GM13977 (cell line): Measurements from ENCODE around the gene ZNF576.

Experiments used
- DNase-seq: peaks from one replicate; pipeline ENCODE4 v3.0.0; 2012; ENCODE audit warnings: low spot score
- in situ Hi-C: fragments of 300-500 bp; cut with MboI; formaldehyde crosslinking; loops from one replicate; pipeline ENCODE4 v1.12.0; 2022; ENCODE audit warnings: low sequenced_read_pairs, low pct_unique_long_range_greater_than_20kb, mixed read lengths, inconsistent platforms; ENCODE audit not compliant: unreplicated experiment
- TF ChIP-seq, protein P1 (sequence below): IDR thresholded peaks from 2 replicates; pipeline ENCODE4 v1.5.1; 2012; ENCODE audit warnings: mild to moderate bottlenecking, control low read depth; ENCODE audit not compliant: insufficient read depth; ENCODE audit errors: extremely low read depth, missing control alignments

The ZNF576 gene

DNA sequence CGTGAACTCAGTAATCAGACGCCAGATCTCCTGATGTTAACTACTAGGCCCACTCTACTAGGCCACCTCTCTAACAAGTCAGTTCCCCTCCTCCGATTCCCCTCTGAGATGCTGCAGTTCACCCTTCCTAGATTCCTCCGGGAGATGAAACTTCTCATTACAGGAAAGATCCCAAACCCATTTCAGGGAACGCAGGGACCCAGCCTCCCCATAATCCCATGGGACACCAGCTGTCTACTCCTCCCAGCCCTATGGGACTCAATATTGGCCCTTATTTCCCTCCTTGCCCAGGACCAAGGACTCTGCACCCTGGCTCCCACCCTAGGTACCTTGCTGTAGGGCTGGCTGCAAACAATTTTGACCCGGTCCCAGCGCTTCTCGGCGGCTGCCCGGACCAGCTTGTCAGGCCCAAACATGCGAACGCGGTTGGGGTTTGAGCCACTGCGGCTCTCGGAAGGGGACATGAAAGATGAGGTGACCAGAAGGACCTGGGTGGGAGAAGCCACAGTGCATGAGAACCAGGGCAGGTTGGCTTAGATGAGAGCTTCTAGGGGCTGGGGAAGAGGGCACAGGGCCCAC, 42.0 kb upstream of the ZNF576 start:
- in situ Hi-C loops: no loop called here
- TF ChIP-seq, protein P1, sequence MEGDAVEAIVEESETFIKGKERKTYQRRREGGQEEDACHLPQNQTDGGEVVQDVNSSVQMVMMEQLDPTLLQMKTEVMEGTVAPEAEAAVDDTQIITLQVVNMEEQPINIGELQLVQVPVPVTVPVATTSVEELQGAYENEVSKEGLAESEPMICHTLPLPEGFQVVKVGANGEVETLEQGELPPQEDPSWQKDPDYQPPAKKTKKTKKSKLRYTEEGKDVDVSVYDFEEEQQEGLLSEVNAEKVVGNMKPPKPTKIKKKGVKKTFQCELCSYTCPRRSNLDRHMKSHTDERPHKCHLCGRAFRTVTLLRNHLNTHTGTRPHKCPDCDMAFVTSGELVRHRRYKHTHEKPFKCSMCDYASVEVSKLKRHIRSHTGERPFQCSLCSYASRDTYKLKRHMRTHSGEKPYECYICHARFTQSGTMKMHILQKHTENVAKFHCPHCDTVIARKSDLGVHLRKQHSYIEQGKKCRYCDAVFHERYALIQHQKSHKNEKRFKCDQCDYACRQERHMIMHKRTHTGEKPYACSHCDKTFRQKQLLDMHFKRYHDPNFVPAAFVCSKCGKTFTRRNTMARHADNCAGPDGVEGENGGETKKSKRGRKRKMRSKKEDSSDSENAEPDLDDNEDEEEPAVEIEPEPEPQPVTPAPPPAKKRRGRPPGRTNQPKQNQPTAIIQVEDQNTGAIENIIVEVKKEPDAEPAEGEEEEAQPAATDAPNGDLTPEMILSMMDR: no peak
- no peak for DNase-seq

DNA sequence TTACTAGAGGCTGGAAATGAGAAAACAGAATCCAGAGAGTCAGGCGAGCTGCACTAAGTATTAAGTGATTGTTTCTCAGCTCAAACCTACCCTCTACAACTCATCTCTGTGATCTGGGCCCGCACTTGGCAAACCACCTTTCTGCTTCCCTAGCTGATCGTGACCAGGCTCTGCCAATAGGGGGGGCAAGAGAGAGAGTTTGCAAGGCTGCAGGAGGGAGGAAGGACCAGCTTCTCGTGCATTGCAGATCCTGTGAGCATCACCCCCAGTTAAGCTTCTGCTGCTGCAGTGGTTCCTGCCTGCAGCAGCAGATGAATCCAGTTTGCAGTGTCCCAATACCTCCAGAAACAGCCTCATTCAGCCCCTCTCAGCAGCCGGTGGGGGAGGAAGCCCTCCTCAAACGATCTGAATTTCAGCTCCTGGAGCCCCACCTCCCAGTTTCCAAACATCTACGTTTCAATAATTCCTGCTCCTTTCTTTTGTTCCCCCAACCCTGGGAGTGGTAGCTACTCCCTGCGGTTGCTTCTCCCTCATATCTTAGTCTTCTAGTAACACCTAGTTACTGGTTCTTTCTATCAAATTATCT, 41.1 kb upstream of the ZNF576 start:
- in situ Hi-C loops: no loop called here
- DNase-seq: peak; percentile 83
- TF ChIP-seq, protein P1: peak; percentile 84

DNA sequence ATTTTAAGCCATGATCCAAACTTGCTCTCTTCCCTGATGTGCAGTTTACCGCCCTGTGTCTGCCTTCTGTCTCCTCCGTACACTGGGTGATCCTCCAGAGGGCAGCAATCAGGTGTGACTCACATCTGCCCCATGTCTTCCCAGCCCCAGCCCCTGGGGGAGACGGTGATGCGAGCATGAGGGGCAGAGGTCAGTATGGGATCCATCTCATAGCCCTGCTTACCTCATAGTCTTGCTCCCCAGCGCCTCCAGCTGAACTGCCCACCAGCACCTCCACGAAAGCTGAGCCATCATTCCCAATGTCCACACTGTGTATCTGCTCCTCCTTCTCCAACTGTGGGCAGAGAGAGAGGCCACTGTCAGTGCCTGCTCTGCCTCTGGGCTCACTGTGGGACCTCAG, 35.7 kb upstream of the ZNF576 start:
- TF ChIP-seq, protein P1: no peak
- no peak for DNase-seq
- in situ Hi-C loops: no loop called here

DNA sequence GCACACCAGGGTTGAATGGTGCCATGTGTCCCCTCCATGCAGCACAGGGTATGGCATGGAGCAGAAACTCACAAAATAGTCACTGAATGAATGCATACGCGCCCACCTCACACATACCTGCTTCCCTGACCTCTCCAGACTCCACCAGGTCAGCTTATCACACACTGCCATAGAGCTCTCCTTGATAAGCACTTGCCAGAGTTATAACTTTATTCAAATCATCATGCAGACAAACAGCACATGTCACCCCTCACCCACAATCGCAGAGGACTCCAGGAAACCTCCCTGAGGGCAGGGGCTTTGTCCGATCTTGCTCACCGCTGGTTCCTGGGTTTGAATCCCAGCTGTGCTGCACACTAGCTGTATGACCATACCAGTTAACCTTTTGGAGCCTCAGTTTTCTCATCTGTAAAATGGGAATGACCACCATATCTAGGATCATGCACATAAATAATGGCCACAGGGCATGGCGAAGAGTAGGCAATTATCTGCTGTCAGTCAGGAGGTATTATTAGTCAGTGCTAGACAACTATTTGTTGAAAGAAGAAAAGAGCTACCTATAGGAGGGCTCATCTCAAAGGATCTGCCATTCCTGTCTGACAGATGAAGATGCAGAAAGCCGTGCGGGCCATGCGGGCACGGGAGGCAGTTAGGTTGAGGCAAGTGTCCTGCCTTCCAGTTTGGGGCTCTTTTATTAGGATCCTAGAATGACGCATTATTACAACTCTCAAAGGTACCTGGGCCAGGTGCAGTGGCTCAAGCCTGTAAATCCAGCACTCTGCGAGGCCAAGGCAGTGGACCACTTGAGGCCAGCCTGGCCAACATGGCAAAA, 35.0 kb upstream of the ZNF576 start:
- TF ChIP-seq, protein P1: no peak
- in situ Hi-C loops: no loop called here
- DNase-seq: no peak

DNA sequence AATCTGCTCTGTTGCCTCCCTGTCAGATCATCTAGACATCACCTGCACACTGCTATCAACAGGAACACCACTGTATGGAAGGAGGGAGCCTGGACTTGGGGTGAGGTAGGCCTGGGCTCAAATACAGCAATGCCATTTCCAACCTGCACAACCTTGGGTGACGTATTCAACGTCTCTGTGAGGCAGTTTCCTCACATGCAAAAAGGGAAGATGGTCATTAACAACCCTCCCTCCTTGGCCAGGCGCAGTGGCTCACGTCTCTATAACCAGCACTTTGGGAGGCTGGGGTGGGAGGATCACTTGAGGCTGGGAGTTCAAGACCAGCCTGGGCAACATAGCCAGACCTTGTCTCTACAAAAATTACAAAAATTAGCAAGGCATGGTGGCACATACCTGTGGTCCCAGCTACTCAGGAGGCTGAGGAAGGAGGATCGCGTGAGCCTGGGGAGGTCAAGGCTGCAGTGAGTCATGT, 34.1 kb upstream of the ZNF576 start:
- in situ Hi-C loops: no loop called here
- TF ChIP-seq, protein P1: no peak
- DNase-seq: no peak

DNA sequence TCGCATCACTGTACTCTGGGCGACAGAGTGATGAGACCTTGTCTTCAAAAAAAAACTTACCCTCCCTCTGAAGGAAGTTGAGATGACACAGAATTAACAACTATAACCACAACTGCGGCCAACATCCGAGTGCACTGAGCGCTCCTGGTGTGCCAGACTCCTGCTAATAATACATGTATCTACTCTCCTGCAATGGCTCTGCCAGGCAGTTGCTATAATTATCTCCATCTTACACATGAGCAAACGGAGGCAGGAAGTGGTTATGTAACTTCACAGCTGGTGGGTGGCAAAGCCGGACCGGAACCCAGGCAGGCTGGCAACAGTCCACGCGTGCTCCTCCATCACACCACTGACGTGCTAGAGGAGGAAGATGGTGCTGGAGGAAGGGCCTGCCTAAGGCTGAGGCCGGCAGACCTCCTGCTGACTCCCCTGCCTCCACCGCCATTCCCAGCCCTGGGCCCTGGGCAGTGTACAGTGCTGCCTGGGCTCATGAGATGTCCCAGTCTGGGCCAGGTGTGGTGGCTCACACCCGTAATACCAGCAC, 33.6 kb upstream of the ZNF576 start:
- in situ Hi-C loops: no loop called here
- TF ChIP-seq, protein P1: no peak
- peak; percentile 52 for DNase-seq
